ENCODE data around the gene SUPT6H.
A peak's percentile ranks its signal among the peaks of the same experiment; 100 is the strongest.

Gene SUPT6H

DNA sequence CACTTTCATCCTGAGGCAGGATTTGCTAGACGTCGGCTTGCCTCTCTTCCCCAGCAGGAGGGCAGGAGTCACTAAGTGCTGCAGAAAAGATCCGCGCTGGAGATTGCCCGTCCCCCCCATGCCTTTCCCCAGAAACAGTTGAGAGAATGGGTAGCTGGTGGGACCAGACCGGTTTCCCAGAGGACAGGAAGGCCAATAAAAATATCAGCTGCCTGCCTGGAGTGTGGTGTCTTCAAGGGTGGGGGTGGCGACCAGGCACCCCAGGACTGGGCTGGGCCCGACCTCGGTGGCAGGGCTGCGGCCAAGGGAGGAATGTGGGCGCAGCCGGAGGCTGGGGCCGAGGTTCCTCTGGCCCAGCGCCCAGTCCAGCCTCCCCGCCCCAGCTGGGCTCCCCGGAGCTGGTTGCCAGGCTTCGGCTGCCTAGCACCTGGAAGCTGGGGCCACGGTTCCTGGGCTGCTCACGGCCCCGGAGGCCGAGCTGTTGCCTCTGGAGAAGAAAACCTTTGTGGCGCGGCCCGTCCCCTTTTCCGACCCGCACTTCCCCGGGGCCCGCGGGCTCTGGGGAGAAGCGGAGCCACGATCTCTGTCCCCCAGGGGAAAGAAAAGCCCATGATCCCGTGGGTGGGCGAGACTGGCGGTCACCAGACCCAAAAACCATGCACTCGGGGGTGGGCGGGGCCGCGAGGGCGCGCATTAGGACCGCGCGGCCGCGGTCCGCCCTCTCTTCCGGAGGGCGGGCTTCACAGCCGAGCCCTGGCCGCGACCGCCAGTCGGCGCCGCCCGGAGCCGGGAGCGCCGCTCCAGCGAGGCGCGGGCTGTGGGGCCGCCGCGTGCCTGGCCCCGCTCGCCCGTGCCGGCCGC, 81.5 kb downstream of the SUPT6H start, which contains the start of gene TRAF4 (continued):
- TF ChIP-seq, protein P1, sequence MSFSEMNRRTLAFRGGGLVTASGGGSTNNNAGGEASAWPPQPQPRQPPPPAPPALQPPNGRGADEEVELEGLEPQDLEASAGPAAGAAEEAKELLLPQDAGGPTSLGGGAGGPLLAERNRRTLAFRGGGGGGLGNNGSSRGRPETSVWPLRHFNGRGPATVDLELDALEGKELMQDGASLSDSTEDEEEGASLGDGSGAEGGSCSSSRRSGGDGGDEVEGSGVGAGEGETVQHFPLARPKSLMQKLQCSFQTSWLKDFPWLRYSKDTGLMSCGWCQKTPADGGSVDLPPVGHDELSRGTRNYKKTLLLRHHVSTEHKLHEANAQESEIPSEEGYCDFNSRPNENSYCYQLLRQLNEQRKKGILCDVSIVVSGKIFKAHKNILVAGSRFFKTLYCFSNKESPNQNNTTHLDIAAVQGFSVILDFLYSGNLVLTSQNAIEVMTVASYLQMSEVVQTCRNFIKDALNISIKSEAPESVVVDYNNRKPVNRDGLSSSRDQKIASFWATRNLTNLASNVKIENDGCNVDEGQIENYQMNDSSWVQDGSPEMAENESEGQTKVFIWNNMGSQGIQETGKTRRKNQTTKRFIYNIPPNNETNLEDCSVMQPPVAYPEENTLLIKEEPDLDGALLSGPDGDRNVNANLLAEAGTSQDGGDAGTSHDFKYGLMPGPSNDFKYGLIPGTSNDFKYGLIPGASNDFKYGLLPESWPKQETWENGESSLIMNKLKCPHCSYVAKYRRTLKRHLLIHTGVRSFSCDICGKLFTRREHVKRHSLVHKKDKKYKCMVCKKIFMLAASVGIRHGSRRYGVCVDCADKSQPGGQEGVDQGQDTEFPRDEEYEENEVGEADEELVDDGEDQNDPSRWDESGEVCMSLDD (tag by site-specific recombination; IDR thresholded peaks at IDR 0.05), result peak; percentile 94
- peak; percentile 89 for TF ChIP-seq ZFP69B (tag by site-specific recombination; IDR thresholded peaks at IDR 0.05)
- TF ChIP-seq ZFHX2 (tag by site-specific recombination; conservative IDR thresholded peaks at IDR 0.05), result peak; percentile 87
- TF ChIP-seq ZNF610 (tag by site-specific recombination; IDR thresholded peaks at IDR 0.05; ENCODE audit: borderline replicate concordance), result no peak
- TF ChIP-seq, protein P2, sequence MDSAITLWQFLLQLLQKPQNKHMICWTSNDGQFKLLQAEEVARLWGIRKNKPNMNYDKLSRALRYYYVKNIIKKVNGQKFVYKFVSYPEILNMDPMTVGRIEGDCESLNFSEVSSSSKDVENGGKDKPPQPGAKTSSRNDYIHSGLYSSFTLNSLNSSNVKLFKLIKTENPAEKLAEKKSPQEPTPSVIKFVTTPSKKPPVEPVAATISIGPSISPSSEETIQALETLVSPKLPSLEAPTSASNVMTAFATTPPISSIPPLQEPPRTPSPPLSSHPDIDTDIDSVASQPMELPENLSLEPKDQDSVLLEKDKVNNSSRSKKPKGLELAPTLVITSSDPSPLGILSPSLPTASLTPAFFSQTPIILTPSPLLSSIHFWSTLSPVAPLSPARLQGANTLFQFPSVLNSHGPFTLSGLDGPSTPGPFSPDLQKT (IDR thresholded peaks at IDR 0.05; ENCODE audit: borderline replicate concordance, low read depth, low read length), result peak; percentile 74; the same call in 1 of the 2 replicates
- TF ChIP-seq ZNF350 (tag by site-specific recombination; IDR thresholded peaks at IDR 0.05), result no peak

DNA sequence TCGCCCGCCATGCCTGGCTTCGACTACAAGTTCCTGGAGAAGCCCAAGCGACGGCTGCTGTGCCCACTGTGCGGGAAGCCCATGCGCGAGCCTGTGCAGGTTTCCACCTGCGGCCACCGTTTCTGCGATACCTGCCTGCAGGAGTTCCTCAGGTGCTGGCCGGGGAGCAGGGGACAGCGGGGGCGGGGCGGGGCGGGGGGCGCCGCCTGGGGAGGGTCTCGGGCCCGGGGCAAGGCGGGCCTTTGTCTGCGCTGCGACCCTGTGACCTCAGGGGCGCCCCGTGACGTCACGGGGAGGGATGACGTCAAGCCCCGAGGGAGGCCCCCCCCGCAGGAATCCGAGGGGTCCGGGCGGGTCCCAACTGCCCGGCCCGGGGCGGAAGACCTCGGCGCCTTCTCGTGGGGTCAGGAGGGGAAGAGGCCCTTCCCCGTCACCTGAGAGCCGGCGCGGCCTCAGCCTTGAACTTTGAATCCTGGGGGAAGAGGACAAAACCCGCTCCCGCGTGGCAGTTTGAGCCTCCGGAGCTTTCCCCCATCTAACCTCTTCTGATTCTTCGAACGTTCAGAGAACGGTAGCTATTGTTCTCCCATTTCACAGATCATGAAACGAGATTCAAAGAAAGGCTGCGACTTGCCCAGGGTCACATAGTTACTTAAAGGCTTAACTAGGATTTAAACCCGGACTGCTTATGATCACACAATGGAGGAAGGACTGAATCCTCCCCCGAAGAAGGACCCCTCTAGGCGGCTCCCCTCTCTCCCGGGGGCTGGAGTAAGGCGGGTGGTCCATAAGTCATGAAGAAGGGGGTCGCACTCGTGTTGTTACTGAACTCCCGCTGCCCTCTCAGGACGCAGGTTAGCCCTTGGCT, 82.3 kb downstream of the SUPT6H start:
- Histone ChIP-seq H3K9me3 (ENCODE audit: control insufficient read depth, insufficient read depth, low read depth, low read length) (no peaks in the 10 kb centered on the region), H3K4me3 (ENCODE audit: low read depth, low read length) (peak overlapping the region; percentile 69), H3K36me3 (ENCODE audit: control insufficient read depth in 2 of 2, insufficient read depth in 1 of 2, low read length in 2 of 2) (peaks cover 3 to 59% of the 10 kb centered on the region in 2 experiments; a peak in 2 of 3 replicates), H3K27ac (ENCODE audit: extremely low read depth, low read depth, low read length) (peak overlapping the region; percentile 94), H3K4me1 (ENCODE audit: control insufficient read depth, insufficient read depth, low read length) (peaks cover 11% of the 10 kb centered on the region; the same call in 1 of the 2 replicates)
- CTCF ChIA-PET, result interaction anchor here (0.6 to 16.7 kb wide), 5 partner anchors 19 to 174 kb away, joined by 3 to 445 read pairs (median 6); partner anchors contain the start of genes NEK8, RPL23A and TLCD1
- POLR2A ChIA-PET, result interaction anchor here (0.6 to 14.1 kb wide), 16 partner anchors 9 to 207 kb away, joined by 3 to 448 read pairs (median 4); partner anchors contain the start of genes FAM222B, NEK8, PHF12 and RPL23A
- TF ChIP-seq, protein P3, sequence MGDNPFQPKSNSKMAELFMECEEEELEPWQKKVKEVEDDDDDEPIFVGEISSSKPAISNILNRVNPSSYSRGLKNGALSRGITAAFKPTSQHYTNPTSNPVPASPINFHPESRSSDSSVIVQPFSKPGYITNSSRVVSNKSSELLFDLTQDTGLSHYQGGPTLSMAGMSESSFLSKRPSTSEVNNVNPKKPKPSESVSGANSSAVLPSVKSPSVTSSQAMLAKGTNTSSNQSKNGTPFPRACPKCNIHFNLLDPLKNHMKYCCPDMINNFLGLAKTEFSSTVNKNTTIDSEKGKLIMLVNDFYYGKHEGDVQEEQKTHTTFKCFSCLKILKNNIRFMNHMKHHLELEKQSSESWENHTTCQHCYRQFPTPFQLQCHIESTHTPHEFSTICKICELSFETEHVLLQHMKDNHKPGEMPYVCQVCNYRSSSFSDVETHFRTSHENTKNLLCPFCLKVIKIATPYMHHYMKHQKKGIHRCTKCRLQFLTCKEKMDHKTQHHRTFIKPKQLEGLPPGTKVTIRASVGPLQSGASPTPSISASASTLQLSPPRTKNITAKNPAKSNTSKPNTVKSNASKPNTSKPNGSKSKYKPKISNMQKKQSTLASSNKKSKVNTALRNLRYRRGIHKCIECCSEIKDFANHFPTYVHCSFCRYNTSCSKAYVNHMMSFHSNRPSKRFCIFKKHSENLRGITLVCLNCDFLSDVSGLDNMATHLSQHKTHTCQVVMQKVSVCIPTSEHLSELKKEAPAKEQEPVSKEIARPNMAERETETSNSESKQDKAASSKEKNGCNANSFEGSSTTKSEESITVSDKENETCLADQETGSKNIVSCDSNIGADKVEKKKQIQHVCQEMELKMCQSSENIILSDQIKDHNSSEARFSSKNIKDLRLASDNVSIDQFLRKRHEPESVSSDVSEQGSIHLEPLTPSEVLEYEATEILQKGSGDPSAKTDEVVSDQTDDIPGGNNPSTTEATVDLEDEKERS (tag by site-specific recombination; IDR thresholded peaks at IDR 0.05), result no peak
- no peak for TF ChIP-seq ZNF571 (tag by site-specific recombination; IDR thresholded peaks at IDR 0.05)
- TF ChIP-seq KLF10 (tag by site-specific recombination; IDR thresholded peaks at IDR 0.05), result peak; percentile 14; the same call in 1 of the 2 replicates
- TF ChIP-seq, protein P4, sequence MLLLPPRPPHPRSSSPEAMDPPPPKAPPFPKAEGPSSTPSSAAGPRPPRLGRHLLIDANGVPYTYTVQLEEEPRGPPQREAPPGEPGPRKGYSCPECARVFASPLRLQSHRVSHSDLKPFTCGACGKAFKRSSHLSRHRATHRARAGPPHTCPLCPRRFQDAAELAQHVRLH (tag by site-specific recombination; IDR thresholded peaks at IDR 0.05), result no peak
- 0 out of 2 replicates have a peak, but pooled peaks have one; percentile 1 for TF ChIP-seq MEIS1 (CRISPR knock-in tag; IDR thresholded peaks at IDR 0.05; ENCODE audit: borderline replicate concordance)
- TF ChIP-seq ZNF248 (tag by site-specific recombination; IDR thresholded peaks at IDR 0.05), result no peak
- TF ChIP-seq GLIS1 (tag by site-specific recombination; IDR thresholded peaks at IDR 0.05), result peak; percentile 51
- TF ChIP-seq YY1 (tag by site-specific recombination; IDR thresholded peaks at IDR 0.05), result peak; percentile 37; the same call in 1 of the 2 replicates
- peak; percentile 99 for TF ChIP-seq ZBTB21 (tag by site-specific recombination; IDR thresholded peaks at IDR 0.05)
- TF ChIP-seq SP3 (tag by site-specific recombination; IDR thresholded peaks at IDR 0.05), result peak; percentile 43
- TF ChIP-seq, protein P5, sequence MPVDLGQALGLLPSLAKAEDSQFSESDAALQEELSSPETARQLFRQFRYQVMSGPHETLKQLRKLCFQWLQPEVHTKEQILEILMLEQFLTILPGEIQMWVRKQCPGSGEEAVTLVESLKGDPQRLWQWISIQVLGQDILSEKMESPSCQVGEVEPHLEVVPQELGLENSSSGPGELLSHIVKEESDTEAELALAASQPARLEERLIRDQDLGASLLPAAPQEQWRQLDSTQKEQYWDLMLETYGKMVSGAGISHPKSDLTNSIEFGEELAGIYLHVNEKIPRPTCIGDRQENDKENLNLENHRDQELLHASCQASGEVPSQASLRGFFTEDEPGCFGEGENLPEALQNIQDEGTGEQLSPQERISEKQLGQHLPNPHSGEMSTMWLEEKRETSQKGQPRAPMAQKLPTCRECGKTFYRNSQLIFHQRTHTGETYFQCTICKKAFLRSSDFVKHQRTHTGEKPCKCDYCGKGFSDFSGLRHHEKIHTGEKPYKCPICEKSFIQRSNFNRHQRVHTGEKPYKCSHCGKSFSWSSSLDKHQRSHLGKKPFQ (tag by site-specific recombination; IDR thresholded peaks at IDR 0.05), result no peak
- TF ChIP-seq, protein P6, sequence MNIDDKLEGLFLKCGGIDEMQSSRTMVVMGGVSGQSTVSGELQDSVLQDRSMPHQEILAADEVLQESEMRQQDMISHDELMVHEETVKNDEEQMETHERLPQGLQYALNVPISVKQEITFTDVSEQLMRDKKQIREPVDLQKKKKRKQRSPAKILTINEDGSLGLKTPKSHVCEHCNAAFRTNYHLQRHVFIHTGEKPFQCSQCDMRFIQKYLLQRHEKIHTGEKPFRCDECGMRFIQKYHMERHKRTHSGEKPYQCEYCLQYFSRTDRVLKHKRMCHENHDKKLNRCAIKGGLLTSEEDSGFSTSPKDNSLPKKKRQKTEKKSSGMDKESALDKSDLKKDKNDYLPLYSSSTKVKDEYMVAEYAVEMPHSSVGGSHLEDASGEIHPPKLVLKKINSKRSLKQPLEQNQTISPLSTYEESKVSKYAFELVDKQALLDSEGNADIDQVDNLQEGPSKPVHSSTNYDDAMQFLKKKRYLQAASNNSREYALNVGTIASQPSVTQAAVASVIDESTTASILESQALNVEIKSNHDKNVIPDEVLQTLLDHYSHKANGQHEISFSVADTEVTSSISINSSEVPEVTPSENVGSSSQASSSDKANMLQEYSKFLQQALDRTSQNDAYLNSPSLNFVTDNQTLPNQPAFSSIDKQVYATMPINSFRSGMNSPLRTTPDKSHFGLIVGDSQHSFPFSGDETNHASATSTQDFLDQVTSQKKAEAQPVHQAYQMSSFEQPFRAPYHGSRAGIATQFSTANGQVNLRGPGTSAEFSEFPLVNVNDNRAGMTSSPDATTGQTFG (tag by site-specific recombination; IDR thresholded peaks at IDR 0.05; ENCODE audit: borderline replicate concordance), result no peak
- TF ChIP-seq ZNF76 (tag by site-specific recombination; IDR thresholded peaks at IDR 0.05; ENCODE audit: borderline replicate concordance, low read depth), result 0 out of 2 replicates have a peak, but pooled peaks have one; percentile 52
- TF ChIP-seq ZNF629 (tag by site-specific recombination; IDR thresholded peaks at IDR 0.05), result peak; percentile 99
- TF ChIP-seq SALL2 (tag by site-specific recombination; IDR thresholded peaks at IDR 0.05; ENCODE audit: borderline replicate concordance), result no peak
